NCI-H345 treated with DMSO at 0.1 percent for 48 hours (cell line): ENCODE measurements around the gene TGFBR1.

Source experiments
- DNase-seq: peaks from one replicate; lab custom pipeline; 2025; ENCODE audit not compliant: unreplicated experiment; lab: John Stamatoyannopoulos, UW

The TGFBR1 gene

GRCh38 chr9:99166149-99166548, 61.2 kb downstream of the TGFBR1 start:
- DNase-seq = no peak

GRCh38 chr9:99167119-99167518, 62.2 kb downstream of the TGFBR1 start:
- DNase-seq = no peak

- DNase-seq = no peak
These were observed 62.8 kb downstream of the TGFBR1 start for GRCh38 chr9:99167694-99168093.

- no peak for DNase-seq
These were observed 64.2 kb downstream of the TGFBR1 start for GRCh38 chr9:99169086-99169485.

- DNase-seq = peak; percentile 53
These were observed 65.3 kb downstream of the TGFBR1 start for GRCh38 chr9:99169982-99170761.

GRCh38 chr9:99171225-99172123, 66.6 kb downstream of the TGFBR1 start:
- no peak for DNase-seq

GRCh38 chr9:99172124-99173091, 67.5 kb downstream of the TGFBR1 start:
- peak; percentile 75 for DNase-seq

- DNase-seq = peak; percentile 18
These were observed 68.9 kb downstream of the TGFBR1 start for GRCh38 chr9:99173570-99174504.

- DNase-seq = no peak
These were observed 71.7 kb downstream of the TGFBR1 start for GRCh38 chr9:99176527-99177013.

- DNase-seq = no peak
These were observed 72.9 kb downstream of the TGFBR1 start for GRCh38 chr9:99177576-99178366.

- DNase-seq = no peak
These were observed 74.3 kb downstream of the TGFBR1 start for GRCh38 chr9:99178912-99179872.

- no peak for DNase-seq
These were observed 75.3 kb downstream of the TGFBR1 start for GRCh38 chr9:99180199-99180598.

- DNase-seq = no peak
These were observed 75.7 kb downstream of the TGFBR1 start for GRCh38 chr9:99180662-99181061.

- DNase-seq = no peak
These were observed 76.3 kb downstream of the TGFBR1 start for GRCh38 chr9:99181206-99181605.

- DNase-seq = no peak
These were observed 76.7 kb downstream of the TGFBR1 start for GRCh38 chr9:99181621-99182020.

- no peak for DNase-seq
These were observed 77.4 kb downstream of the TGFBR1 start for GRCh38 chr9:99182356-99182755.

GRCh38 chr9:99183616-99184015, 78.7 kb downstream of the TGFBR1 start:
- DNase-seq = no peak

- no peak for DNase-seq
These were observed 79.2 kb downstream of the TGFBR1 start for GRCh38 chr9:99184110-99184474.
